Mucosa of rectum (tissue), 2 donors: ENCODE data around the gene SUCO.

ENCODE experiments used
- H3K27ac ChIP-seq, 2 donors: one replicate each; pipeline ENCODE4 v1.7.0; 2013; ENCODE audit warnings: inconsistent platforms in 2 of 2, low read depth in 2 of 2, low read length in 2 of 2
- H3K27me3 ChIP-seq, 2 donors: one replicate each; pipeline ENCODE4 v1.7.0; 2013; ENCODE audit warnings: low read length in 2 of 2; ENCODE audit not compliant: control insufficient read depth in 2 of 2, insufficient read depth in 2 of 2
- H3K36me3 ChIP-seq, 2 donors: one replicate each; pipeline ENCODE4 v1.7.0; 2013; ENCODE audit warnings: low read length in 2 of 2; ENCODE audit not compliant: control insufficient read depth in 2 of 2, insufficient read depth in 2 of 2
- H3K4me1 ChIP-seq, 2 donors: one replicate each; pipeline ENCODE4 v1.7.0; 2013; ENCODE audit warnings: low read length in 2 of 2, mild to moderate bottlenecking in 1 of 2; ENCODE audit not compliant: control insufficient read depth in 2 of 2, insufficient read depth in 2 of 2
- H3K4me3 ChIP-seq, 2 donors: one replicate each; pipeline ENCODE4 v1.7.0; 2013; ENCODE audit warnings: low read length in 2 of 2
- H3K9ac ChIP-seq, 2 donors: one replicate each; pipeline ENCODE4 v1.7.0; 2013; ENCODE audit warnings: low read length in 2 of 2, low read depth in 1 of 2, mild to moderate bottlenecking in 1 of 2
- H3K9me3 ChIP-seq, 2 donors: one replicate each; pipeline ENCODE4 v1.7.0; 2013; ENCODE audit warnings: low read length in 2 of 2; ENCODE audit not compliant: control insufficient read depth in 2 of 2
- donor health status: healthy.
- donor health status: Normal muscosa, but diverticular disease.

The SUCO gene

DNA sequence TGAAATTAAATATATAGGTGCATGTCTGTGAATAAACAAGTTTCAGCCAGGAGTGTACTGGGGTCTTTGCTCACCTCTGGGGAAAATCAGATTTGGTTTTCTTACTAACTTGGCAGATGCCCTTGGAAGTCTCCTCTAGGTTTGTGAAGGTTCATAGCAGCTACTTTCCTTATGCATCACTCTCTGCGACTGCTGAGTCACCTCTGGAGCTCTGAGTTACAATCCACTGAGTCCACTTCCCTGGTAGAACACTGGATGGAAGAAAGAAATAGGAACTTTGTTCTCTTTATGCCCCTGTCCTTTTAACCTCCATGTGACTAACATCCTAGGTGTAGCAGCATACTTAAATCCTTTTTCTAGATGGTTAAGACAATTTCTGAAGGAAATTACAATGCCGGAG lies 121.6 kb downstream of the SUCO start:
- Histone ChIP-seq H3K27ac (no peak overlapping the region), H3K4me3 (no peak overlapping the region)

DNA sequence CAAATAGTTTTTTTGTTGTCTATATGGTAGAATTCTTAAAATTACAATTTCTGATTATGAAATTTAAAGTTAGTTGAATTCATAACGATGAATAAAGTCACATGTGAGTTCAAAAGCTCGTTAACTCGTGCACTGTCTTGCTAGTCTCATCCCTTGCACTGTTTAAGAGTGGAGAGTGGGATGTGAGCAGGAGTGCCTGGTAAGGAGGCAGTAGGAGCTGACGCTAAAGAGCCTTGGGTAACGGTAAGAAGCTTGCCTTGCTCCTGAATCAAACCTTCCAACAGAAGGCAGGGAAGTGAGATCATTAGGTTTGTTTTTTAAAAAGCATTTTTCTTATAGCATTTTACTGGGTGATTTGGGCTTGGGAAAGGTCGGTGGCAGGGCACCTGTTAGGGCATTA lies 123.6 kb downstream of the SUCO start:
- no peak overlapping the region for H3K27ac ChIP-seq
- no peaks in the 10 kb centered on the region for H3K4me1 ChIP-seq
- no peaks in the 10 kb centered on the region for H3K36me3 ChIP-seq
- H3K4me3 ChIP-seq, result no peak overlapping the region
- no peak overlapping the region for H3K9ac ChIP-seq
- H3K27me3 ChIP-seq, result no peaks in the 10 kb centered on the region
- no peaks in the 10 kb centered on the region for H3K9me3 ChIP-seq

More for the DNA sequence above, 121.6 kb downstream of the SUCO start:
- no peaks in the 10 kb centered on the region for H3K4me1 ChIP-seq
- no peaks in the 10 kb centered on the region for H3K9me3 ChIP-seq
- H3K27me3 ChIP-seq, result no peaks in the 10 kb centered on the region
- H3K9ac ChIP-seq, result no peak overlapping the region
- H3K36me3 ChIP-seq, result no peaks in the 10 kb centered on the region

DNA sequence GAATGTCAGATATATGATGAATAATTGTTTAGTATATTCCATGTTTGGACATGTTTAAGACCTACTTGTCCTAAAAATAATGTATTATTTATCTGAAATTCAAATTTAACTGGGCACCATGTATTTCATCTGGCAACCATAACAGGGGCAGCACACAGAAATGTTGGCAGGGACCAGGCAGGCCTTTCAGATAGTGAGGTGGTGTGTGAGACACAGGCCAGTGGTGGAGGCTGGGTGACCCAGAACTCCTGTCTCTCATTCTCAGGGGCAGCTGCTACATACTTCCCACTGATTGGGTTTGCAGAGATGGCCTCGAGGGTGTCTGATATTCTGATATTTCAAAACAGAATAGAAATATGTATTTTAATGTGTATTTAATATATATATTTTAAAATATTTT lies 124.6 kb downstream of the SUCO start:
- Histone ChIP-seq H3K4me3 (no peak overlapping the region), H3K27me3 (no peaks in the 10 kb centered on the region), H3K9ac (no peak overlapping the region), H3K4me1 (no peaks in the 10 kb centered on the region), H3K36me3 (no peaks in the 10 kb centered on the region), H3K9me3 (no peaks in the 10 kb centered on the region), H3K27ac (no peak overlapping the region)

DNA sequence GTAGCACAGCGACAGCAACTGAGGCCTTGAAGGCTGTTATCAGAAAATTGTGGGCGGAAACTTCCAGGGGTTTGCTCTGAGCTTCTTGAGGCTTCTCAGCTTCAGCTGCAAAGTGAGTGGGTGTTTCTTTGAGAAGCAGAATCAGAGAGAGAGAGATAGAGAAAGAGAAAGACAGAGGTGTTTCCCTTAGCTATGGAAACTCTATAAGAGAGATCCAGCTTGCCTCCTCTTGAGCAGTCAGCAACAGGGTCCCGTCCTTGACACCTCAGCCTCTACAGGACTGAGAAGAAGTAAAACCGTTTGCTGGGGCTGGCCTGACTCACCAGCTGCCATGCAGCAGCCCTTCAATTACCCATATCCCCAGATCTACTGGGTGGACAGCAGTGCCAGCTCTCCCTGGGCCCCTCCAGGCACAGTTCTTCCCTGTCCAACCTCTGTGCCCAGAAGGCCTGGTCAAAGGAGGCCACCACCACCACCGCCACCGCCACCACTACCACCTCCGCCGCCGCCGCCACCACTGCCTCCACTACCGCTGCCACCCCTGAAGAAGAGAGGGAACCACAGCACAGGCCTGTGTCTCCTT lies 126.0 kb downstream of the SUCO start, which contains the start of gene FASLG:
FASLG (plus strand) TSS at position 233 of the 583 bp plus-strand sequence; CDS start at position 332, 99 bp downstream.
- Histone ChIP-seq H3K9ac (no peak within 1 kb of the TSS), H3K36me3 (no peaks in the 10 kb centered on the region), H3K9me3 (no peaks in the 10 kb centered on the region), H3K4me3 (peak within 1 kb of the TSS in 1 of 2 donors; percentile 35), H3K27ac (peak within 1 kb of the TSS in 1 of 2 donors; percentile 56), H3K4me1 (no peaks in the 10 kb centered on the region), H3K27me3 (no peaks in the 10 kb centered on the region)

DNA sequence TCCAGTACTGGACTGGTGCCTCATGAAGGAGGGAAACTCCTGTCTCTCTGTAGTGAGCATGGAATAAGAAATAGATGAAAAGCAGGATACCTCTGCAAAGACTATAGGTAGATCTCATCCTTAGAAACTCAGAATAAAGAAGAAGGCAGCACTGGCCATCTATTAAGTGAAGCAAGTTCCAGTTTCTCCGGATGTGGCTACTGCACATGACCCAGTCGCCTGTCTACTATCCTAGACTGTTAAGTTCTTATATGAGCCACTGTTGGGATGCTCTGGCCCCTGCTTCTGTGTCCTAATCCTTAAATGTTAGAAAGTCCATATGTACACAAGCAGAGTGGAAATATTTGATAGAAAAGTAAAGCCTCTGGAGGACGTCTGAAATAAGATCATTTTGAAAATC lies 128.2 kb downstream of the SUCO start:
- Histone ChIP-seq H3K27me3 (no peaks in the 10 kb centered on the region), H3K9me3 (no peaks in the 10 kb centered on the region), H3K9ac (no peak overlapping the region), H3K27ac (no peak overlapping the region), H3K4me1 (no peaks in the 10 kb centered on the region), H3K4me3 (no peak overlapping the region), H3K36me3 (no peaks in the 10 kb centered on the region)
